GM12878 (cell line): ENCODE measurements around the gene PLXNC1. TPM values are rescaled to one million over a fixed set of nuclear protein-coding genes. Genes with fewer than 3 reads are reported as not detected.

Source experiments
- CHD4 ChIP-seq: fragments of 200-600 bp; sonication (generic); IDR thresholded peaks from 2 replicates; pipeline ENCODE4 v1.6.1; 2016; ENCODE audit warnings: mild to moderate bottlenecking
- CREM ChIP-seq: IDR thresholded peaks from 2 replicates; pipeline ENCODE4 v1.6.1; 2014; ENCODE audit warnings: antibody characterized with exemption, low read depth
- GATAD2B ChIP-seq: fragments of 450-650 bp; conservative IDR thresholded peaks from 2 replicates; pipeline ENCODE4 v1.6.1; 2017; ENCODE audit warnings: low read depth, mild to moderate bottlenecking, moderate library complexity
- HDGF ChIP-seq: fragments of 450-650 bp; IDR thresholded peaks from 2 replicates; pipeline ENCODE4 v1.6.1; 2016; ENCODE audit warnings: antibody characterized with exemption
- IRF4 ChIP-seq: IDR thresholded peaks from 2 replicates; pipeline ENCODE4 v1.6.1; 2011; ENCODE audit warnings: low read depth, low read length
- MLLT1 ChIP-seq: fragments of 450-650 bp; IDR thresholded peaks from 2 replicates; pipeline ENCODE4 v1.6.1; 2016; ENCODE audit warnings: mild to moderate bottlenecking
- MXI1 ChIP-seq: fragments of 150-350 bp; IDR thresholded peaks from 2 replicates; pipeline ENCODE4 v1.6.1; 2011; ENCODE audit warnings: low read depth, mild to moderate bottlenecking, inconsistent platforms, low read length, improper control_type of control experiment
- MYC ChIP-seq: IDR thresholded peaks from 2 replicates; pipeline ENCODE4 v1.6.1; 2011; ENCODE audit warnings: mild to moderate bottlenecking, low read length, moderate library complexity, inconsistent platforms; ENCODE audit not compliant: insufficient read depth, insufficient replicate concordance, insufficient read length, severe bottlenecking
- NFYA ChIP-seq: IDR thresholded peaks from 2 replicates; pipeline ENCODE4 v1.6.1; 2011; ENCODE audit warnings: low read depth, mild to moderate bottlenecking, low read length, improper control_type of control experiment, borderline replicate concordance
- RAD21 ChIP-seq: IDR thresholded peaks from 2 replicates; pipeline ENCODE4 v1.6.1; 2011; ENCODE audit warnings: mild to moderate bottlenecking, low read depth, low read length, moderate library complexity; ENCODE audit not compliant: insufficient read depth
- RAD51 ChIP-seq: fragments of 450-650 bp; IDR thresholded peaks from 2 replicates; pipeline ENCODE4 v1.6.1; 2016; ENCODE audit warnings: moderate library complexity, mild to moderate bottlenecking, inconsistent platforms
- SIN3A ChIP-seq: IDR thresholded peaks from 2 replicates; pipeline ENCODE4 v1.6.1; 2012; ENCODE audit warnings: low read depth, low read length, improper control_type of control experiment
- SIX5 ChIP-seq: IDR thresholded peaks from 2 replicates; pipeline ENCODE4 v1.6.1; 2011; ENCODE audit warnings: mild to moderate bottlenecking, low read depth, low read length, moderate library complexity; ENCODE audit not compliant: severe bottlenecking
- SMC3 ChIP-seq: IDR thresholded peaks from 2 replicates; pipeline ENCODE4 v1.6.1; 2011; ENCODE audit warnings: low read length, improper control_type of control experiment, borderline replicate concordance
- SREBF1 ChIP-seq: IDR thresholded peaks from 2 replicates; pipeline ENCODE4 v1.6.1; 2012; ENCODE audit warnings: mild to moderate bottlenecking, low read length
- TBL1XR1 ChIP-seq: IDR thresholded peaks from 2 replicates; pipeline ENCODE4 v1.6.1; 2012; ENCODE audit warnings: low read depth, low read length, improper control_type of control experiment
- TCF12 ChIP-seq: IDR thresholded peaks from 2 replicates; pipeline ENCODE4 v1.6.1; 2011; ENCODE audit warnings: low read depth, mild to moderate bottlenecking, low read length
- YY1 ChIP-seq: IDR thresholded peaks from 2 replicates; pipeline ENCODE4 v1.6.1; 2011; ENCODE audit warnings: low read depth, mild to moderate bottlenecking, low read length
- polyA plus RNA-seq, 11 experiments: library from polyadenylated mRNA; depleted of rRNA in 4 of 11; unstranded in 6 of 11; stranded (reverse) in 5 of 11; fragments of >200 nt; fragmentation: Nextera tagmentation in 4 of 11; fragmentation: Illumina TruSeq in 1 of 11; extraction: Ambion mirVana in 4 of 11; extraction: Trizol in 1 of 11; gene quantifications; 1 replicate in 1 of 11; 2 replicates in 10 of 11; pipeline versions ENCODE4 v1.2.1 to v1.2.3, GENCODE V29; 2011 to 2016; ENCODE audit warnings: inconsistent platforms in 2 of 11, missing spikeins in 2 of 11, low read depth in 1 of 11
- total RNA-seq, 4 experiments: library from RNA; depleted of rRNA in 3 of 4; stranded (reverse); fragments of >200 nt in 3 of 4; fragmentation: Illumina TruSeq in 1 of 4; extraction: Trizol in 1 of 4; gene quantifications; 2 replicates each; pipeline versions ENCODE4 v1.2.1 to v1.2.3, GENCODE V29; 2013 to 2021
- TF ChIP-seq, protein P1 (sequence below), 3 experiments: IDR thresholded peaks in 2 of 3; conservative IDR thresholded peaks in 1 of 3; 2 replicates each; pipeline ENCODE4 v1.5.1; 2011; ENCODE audit warnings: low read depth in 3 of 3, low read length in 3 of 3, mild to moderate bottlenecking in 3 of 3, control low read depth in 2 of 3, moderate library complexity in 2 of 3, inconsistent platforms in 1 of 3, mixed read lengths in 1 of 3; ENCODE audit not compliant: control insufficient read depth in 2 of 3, insufficient read depth in 1 of 3; ENCODE audit errors: extremely low read depth in 1 of 3
- TF ChIP-seq, protein P2 (sequence below): fragments of 450-650 bp; IDR thresholded peaks from 2 replicates; pipeline ENCODE4 v1.6.1; 2016; ENCODE audit warnings: mild to moderate bottlenecking, moderate library complexity, borderline replicate concordance
- TF ChIP-seq, protein P3 (sequence below): IDR thresholded peaks from 2 replicates; pipeline ENCODE4 v1.6.1; 2012; ENCODE audit warnings: low read length, inconsistent platforms

Gene PLXNC1
- total and polyA plus RNA-seq, 10 of the 15 experiments (the other 5 are each of a cell fraction or from before 2014, with no cell fraction given): 5.2 to 41.2 (median 24.6) TPM

DNA sequence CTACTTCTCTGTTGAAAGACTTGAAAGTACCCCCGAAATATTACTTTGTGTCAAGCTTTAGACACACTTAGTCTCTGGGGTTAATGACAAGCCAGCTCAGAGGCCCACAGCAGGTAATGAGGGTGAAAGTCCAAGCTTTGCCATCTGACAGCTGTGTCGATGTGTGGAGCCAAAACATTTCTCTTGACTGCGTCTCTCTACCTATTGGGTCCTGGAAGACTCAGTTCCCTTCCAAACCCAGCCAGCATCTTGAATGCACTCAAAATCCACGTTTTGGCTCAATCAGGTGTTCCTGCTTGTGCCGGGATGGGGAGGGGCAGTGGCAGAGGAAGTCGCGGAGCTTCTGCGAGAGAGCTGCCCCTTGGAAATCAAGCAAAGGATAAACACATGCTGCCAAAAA lies 3.2 kb downstream of the PLXNC1 start (continued):
- TF ChIP-seq, protein P1, sequence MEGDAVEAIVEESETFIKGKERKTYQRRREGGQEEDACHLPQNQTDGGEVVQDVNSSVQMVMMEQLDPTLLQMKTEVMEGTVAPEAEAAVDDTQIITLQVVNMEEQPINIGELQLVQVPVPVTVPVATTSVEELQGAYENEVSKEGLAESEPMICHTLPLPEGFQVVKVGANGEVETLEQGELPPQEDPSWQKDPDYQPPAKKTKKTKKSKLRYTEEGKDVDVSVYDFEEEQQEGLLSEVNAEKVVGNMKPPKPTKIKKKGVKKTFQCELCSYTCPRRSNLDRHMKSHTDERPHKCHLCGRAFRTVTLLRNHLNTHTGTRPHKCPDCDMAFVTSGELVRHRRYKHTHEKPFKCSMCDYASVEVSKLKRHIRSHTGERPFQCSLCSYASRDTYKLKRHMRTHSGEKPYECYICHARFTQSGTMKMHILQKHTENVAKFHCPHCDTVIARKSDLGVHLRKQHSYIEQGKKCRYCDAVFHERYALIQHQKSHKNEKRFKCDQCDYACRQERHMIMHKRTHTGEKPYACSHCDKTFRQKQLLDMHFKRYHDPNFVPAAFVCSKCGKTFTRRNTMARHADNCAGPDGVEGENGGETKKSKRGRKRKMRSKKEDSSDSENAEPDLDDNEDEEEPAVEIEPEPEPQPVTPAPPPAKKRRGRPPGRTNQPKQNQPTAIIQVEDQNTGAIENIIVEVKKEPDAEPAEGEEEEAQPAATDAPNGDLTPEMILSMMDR (IDR thresholded peaks at IDR 0.05 in 2 of 3, conservative IDR thresholded peaks at IDR 0.05 in 1 of 3; ENCODE audit: control insufficient read depth in 2 of 3, extremely low read depth in 1 of 3, insufficient read depth in 1 of 3, low read depth in 3 of 3, low read length in 3 of 3): peak in 1 of 3 experiments; percentile 45; a peak in 2 of 6 replicates
- no peak for TF ChIP-seq CREM
- no peak for TF ChIP-seq RAD21
- TF ChIP-seq SMC3: 0 out of 2 replicates have a peak, but pooled peaks have one; percentile 12
- TF ChIP-seq NFYA: no peak
- TF ChIP-seq, protein P2, sequence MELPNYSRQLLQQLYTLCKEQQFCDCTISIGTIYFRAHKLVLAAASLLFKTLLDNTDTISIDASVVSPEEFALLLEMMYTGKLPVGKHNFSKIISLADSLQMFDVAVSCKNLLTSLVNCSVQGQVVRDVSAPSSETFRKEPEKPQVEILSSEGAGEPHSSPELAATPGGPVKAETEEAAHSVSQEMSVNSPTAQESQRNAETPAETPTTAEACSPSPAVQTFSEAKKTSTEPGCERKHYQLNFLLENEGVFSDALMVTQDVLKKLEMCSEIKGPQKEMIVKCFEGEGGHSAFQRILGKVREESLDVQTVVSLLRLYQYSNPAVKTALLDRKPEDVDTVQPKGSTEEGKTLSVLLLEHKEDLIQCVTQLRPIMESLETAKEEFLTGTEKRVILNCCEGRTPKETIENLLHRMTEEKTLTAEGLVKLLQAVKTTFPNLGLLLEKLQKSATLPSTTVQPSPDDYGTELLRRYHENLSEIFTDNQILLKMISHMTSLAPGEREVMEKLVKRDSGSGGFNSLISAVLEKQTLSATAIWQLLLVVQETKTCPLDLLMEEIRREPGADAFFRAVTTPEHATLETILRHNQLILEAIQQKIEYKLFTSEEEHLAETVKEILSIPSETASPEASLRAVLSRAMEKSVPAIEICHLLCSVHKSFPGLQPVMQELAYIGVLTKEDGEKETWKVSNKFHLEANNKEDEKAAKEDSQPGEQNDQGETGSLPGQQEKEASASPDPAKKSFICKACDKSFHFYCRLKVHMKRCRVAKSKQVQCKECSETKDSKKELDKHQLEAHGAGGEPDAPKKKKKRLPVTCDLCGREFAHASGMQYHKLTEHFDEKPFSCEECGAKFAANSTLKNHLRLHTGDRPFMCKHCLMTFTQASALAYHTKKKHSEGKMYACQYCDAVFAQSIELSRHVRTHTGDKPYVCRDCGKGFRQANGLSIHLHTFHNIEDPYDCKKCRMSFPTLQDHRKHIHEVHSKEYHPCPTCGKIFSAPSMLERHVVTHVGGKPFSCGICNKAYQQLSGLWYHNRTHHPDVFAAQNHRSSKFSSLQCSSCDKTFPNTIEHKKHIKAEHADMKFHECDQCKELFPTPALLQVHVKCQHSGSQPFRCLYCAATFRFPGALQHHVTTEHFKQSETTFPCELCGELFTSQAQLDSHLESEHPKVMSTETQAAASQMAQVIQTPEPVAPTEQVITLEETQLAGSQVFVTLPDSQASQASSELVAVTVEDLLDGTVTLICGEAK: no peak
- no peak for TF ChIP-seq TCF12
- no peak for TF ChIP-seq TBL1XR1
- TF ChIP-seq SREBF1: no peak
- TF ChIP-seq RAD51: no peak
- no peak for TF ChIP-seq GATAD2B
- peak; percentile 63 for TF ChIP-seq MLLT1
- TF ChIP-seq MYC: no peak
- 0 out of 2 replicates have a peak, but pooled peaks have one; percentile 15 for TF ChIP-seq HDGF
- peak; percentile 66 for TF ChIP-seq MXI1
- 0 out of 2 replicates have a peak, but pooled peaks have one; percentile 2 for TF ChIP-seq YY1
- TF ChIP-seq SIX5: no peak
- TF ChIP-seq, protein P3, sequence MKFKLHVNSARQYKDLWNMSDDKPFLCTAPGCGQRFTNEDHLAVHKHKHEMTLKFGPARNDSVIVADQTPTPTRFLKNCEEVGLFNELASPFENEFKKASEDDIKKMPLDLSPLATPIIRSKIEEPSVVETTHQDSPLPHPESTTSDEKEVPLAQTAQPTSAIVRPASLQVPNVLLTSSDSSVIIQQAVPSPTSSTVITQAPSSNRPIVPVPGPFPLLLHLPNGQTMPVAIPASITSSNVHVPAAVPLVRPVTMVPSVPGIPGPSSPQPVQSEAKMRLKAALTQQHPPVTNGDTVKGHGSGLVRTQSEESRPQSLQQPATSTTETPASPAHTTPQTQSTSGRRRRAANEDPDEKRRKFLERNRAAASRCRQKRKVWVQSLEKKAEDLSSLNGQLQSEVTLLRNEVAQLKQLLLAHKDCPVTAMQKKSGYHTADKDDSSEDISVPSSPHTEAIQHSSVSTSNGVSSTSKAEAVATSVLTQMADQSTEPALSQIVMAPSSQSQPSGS: no peak
- TF ChIP-seq SIN3A: peak; percentile 89
- TF ChIP-seq CHD4: no peak
- TF ChIP-seq IRF4: no peak
